ENCODE data around the gene STMND1. TPM values are rescaled to one million over a fixed set of nuclear protein-coding genes. Genes with fewer than 3 reads are reported as not detected.

STMND1 gene
- total and polyA plus RNA-seq, 2 of the 8 experiments (the other 6 are each of a cell fraction or from before 2014, with no cell fraction given): not detected

DNA sequence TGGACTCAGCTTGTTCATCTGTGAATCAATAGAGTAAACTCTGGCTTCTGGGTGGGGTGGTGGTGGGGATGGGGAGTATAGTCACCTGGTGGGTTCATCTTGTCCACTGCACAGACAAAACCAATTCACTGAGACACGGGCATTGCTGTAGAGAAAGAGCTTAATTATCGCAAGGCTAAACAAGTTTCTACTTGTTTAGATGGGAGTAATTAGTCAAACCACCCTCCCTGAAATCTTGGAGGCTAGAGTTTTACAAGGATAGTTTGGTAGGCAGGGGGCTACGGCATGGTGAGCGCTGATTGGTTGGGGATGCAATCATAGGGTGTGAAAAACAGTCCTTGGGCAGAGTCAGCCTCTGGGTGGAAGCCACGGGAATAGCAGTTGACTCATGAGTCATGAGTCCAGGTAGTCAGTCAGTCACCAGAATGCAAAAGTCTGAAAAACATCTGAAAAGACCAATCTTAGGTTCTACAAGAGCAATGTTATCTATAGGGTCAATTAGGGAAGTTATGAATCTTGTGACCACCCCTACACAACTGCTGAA is 77.8 kb downstream of the STMND1 start:
- Histone ChIP-seq H3K36me3 (ENCODE audit: control insufficient read depth in 2 of 4, insufficient read depth in 4 of 4, low read length in 3 of 4) (no peaks in the 10 kb centered on the region), H4K20me1 (replicated peaks in 1 of 2; ENCODE audit: control insufficient read depth in 1 of 2, insufficient read depth in 2 of 2, low read length in 2 of 2) (no peaks in the 10 kb centered on the region), H3K9ac (replicated peaks in 1 of 4; ENCODE audit: extremely low read depth in 1 of 4, low read depth in 3 of 4, low read length in 3 of 4) (no peak overlapping the region), H2AK5ac (ENCODE audit: low read depth, low read length) (no peak overlapping the region), H2BK20ac (ENCODE audit: low read length) (no peak overlapping the region), H2BK15ac (ENCODE audit: low read length) (no peak overlapping the region), H3K79me2 (ENCODE audit: control insufficient read depth in 1 of 2, insufficient read depth in 2 of 2, low read length in 2 of 2) (no peaks in the 10 kb centered on the region), H3K4me2 (ENCODE audit: insufficient read depth in 1 of 2, low read depth in 2 of 2, low read length in 2 of 2) (no peak overlapping the region), H3K56ac (replicated peaks; ENCODE audit: insufficient read length, low read depth, low read length) (no peak overlapping the region), H2AFZ (ENCODE audit: low read length) (no peak overlapping the region), H4K91ac (replicated peaks; ENCODE audit: insufficient read length, low read length) (no peak overlapping the region), H3K4me1 (replicated peaks in 1 of 4; ENCODE audit: control insufficient read depth in 3 of 4, insufficient read depth in 4 of 4, low read length in 3 of 4) (no peaks in the 10 kb centered on the region; a peak in 1 of 7 replicates), H2BK5ac (ENCODE audit: low read depth, low read length) (no peak overlapping the region), H3K23me2 (ENCODE audit: low read depth, low read length) (no peaks in the 10 kb centered on the region), H3K4ac (replicated peaks; ENCODE audit: insufficient read length, low read depth, low read length) (no peak overlapping the region), H3K14ac (ENCODE audit: insufficient read length) (no peak overlapping the region), H3K79me1 (ENCODE audit: low read depth, low read length) (no peaks in the 10 kb centered on the region), H3K27ac (ENCODE audit: low read depth, low read length) (no peak overlapping the region), H4K5ac (ENCODE audit: insufficient read length, low read depth, low read length) (no peak overlapping the region), H3K18ac (ENCODE audit: extremely low read depth, low read length) (no peak overlapping the region), H4K8ac (ENCODE audit: extremely low read depth, insufficient read depth, low read length) (no peak overlapping the region), H2BK12ac (ENCODE audit: low read depth, low read length) (no peak overlapping the region), H3K27me3 (replicated peaks in 1 of 4; ENCODE audit: control insufficient read depth in 3 of 4, extremely low read depth in 1 of 4, insufficient read depth in 3 of 4, low read length in 3 of 4) (no peaks in the 10 kb centered on the region), H2BK120ac (replicated peaks; ENCODE audit: low read depth, low read length) (no peak overlapping the region), H3K23ac (ENCODE audit: insufficient read length) (no peak overlapping the region), H3K9me3 (ENCODE audit: insufficient read depth in 2 of 2, low read depth in 1 of 2, low read length in 1 of 2) (no peaks in the 10 kb centered on the region), H3K4me3 (ENCODE audit: extremely low read depth in 1 of 4, insufficient read depth in 2 of 4, low read depth in 3 of 4, low read length in 4 of 4) (no peak overlapping the region)
- 89% methylated on average over 5 of the region's 5 CpGs; no CpG with 5 or more reads in 1 of the 2 experiments for WGBS, 2 experiments (ENCODE audit: extremely low coverage in 1 of 2, insufficient coverage in 1 of 2, insufficient read length in 1 of 2, insufficient replicate concordance in 2 of 2, low coverage in 1 of 2, low lambda C conversion rate in 2 of 2, missing lambda C conversion rate in 1 of 2)
- CTCF ChIA-PET (ENCODE audit: partially characterized antibody): interaction anchor here (0.8 kb wide), 1 partner anchor 23 kb away, joined by 3 read pairs; no protein-coding TSS in a partner anchor
- no peak for FAIRE-seq
- POLR2A ChIA-PET (ENCODE audit: partially characterized antibody): no interaction called here
- no peak for DNase-seq (ENCODE audit: low read depth in 1 of 2, low spot score in 2 of 2)
- TF ChIP-seq RXRA (IDR thresholded peaks at IDR 0.05; ENCODE audit: insufficient read depth, low read depth, low read length) (no peak), HDAC6 (IDR thresholded peaks at IDR 0.05; ENCODE audit: low read depth, low read length) (no peak), SRF (IDR thresholded peaks at IDR 0.05; ENCODE audit: low read depth, low read length) (no peak), POLR2AphosphoS5 (IDR thresholded peaks at IDR 0.05; ENCODE audit: low read depth, low read length) (no peak), CBX8 (IDR thresholded peaks at IDR 0.05; ENCODE audit: borderline replicate concordance, low read depth, low read length) (no peak), SP2 (IDR thresholded peaks at IDR 0.05; ENCODE audit: low read length) (no peak), GABPA (IDR thresholded peaks at IDR 0.05; ENCODE audit: borderline replicate concordance, insufficient read depth, low read length) (no peak), TEAD4 (IDR thresholded peaks at IDR 0.05; ENCODE audit: low read depth, low read length) (no peak)
- TF ChIP-seq, protein P1, sequence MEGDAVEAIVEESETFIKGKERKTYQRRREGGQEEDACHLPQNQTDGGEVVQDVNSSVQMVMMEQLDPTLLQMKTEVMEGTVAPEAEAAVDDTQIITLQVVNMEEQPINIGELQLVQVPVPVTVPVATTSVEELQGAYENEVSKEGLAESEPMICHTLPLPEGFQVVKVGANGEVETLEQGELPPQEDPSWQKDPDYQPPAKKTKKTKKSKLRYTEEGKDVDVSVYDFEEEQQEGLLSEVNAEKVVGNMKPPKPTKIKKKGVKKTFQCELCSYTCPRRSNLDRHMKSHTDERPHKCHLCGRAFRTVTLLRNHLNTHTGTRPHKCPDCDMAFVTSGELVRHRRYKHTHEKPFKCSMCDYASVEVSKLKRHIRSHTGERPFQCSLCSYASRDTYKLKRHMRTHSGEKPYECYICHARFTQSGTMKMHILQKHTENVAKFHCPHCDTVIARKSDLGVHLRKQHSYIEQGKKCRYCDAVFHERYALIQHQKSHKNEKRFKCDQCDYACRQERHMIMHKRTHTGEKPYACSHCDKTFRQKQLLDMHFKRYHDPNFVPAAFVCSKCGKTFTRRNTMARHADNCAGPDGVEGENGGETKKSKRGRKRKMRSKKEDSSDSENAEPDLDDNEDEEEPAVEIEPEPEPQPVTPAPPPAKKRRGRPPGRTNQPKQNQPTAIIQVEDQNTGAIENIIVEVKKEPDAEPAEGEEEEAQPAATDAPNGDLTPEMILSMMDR (IDR thresholded peaks at IDR 0.05; ENCODE audit: control extremely low read depth in 1 of 3, insufficient read depth in 1 of 3, low read depth in 1 of 3, low read length in 3 of 3): no peak
- TF ChIP-seq, protein P2, sequence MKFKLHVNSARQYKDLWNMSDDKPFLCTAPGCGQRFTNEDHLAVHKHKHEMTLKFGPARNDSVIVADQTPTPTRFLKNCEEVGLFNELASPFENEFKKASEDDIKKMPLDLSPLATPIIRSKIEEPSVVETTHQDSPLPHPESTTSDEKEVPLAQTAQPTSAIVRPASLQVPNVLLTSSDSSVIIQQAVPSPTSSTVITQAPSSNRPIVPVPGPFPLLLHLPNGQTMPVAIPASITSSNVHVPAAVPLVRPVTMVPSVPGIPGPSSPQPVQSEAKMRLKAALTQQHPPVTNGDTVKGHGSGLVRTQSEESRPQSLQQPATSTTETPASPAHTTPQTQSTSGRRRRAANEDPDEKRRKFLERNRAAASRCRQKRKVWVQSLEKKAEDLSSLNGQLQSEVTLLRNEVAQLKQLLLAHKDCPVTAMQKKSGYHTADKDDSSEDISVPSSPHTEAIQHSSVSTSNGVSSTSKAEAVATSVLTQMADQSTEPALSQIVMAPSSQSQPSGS (IDR thresholded peaks at IDR 0.05; ENCODE audit: low read length): no peak

All from H1 (cell line).